ENCODE results near the gene NCAPD2. TPM values are rescaled to one million over a fixed set of nuclear protein-coding genes. Genes with fewer than 3 reads are reported as not detected.

The NCAPD2 gene
- total and polyA plus RNA-seq, 10 donors: 12.0 to 49.2 (median 37.2) TPM

- intact Hi-C loops (cut with DNase I; ENCODE audit: low total_unique reads): no loop called here
These were observed 43.0 kb upstream of the NCAPD2 start for GRCh38 chr12:6450869-6451347.

GRCh38 chr12:6451348-6452244 lies 42.3 kb upstream of the NCAPD2 start, which contains the start of gene TAPBPL:
Gene TAPBPL, plus strand, starts transcription at chr12:6452042. Its CDS starts 207 bp downstream, at chr12:6452249.
- Histone ChIP-seq H3K4me3 (peak within 1 kb of the TSS; percentile 49 to 92 (median 74)), H3K9me3 (no peaks in the 10 kb centered on the region), H3K4me1 (peaks cover 19 to 92% (median 54%) of the 10 kb centered on the region in 6 donors), H3K27me3 (replicated peaks in 1 of 7) (no peaks in the 10 kb centered on the region), H3K36me3 (peaks cover 0 to 70% (median 25%) of the 10 kb centered on the region in 6 donors), H3K27ac (peak within 1 kb of the TSS; percentile 85 to 99 (median 98))
- 0 to 1% (median 0%) methylated on average over 25 to 27 of the region's 27 CpGs for WGBS, 5 donors
- TF ChIP-seq CTCF (IDR thresholded peaks at IDR 0.05 in 8 of 11, conservative IDR thresholded peaks at IDR 0.05 in 3 of 11): peak in 2 of 11 experiments; percentile 4 to 6
- peak; percentile 84 to 86 (median 85) for TF ChIP-seq POLR2AphosphoS5 (IDR thresholded peaks at IDR 0.05)
- peak in 1 of 3 donors; percentile 54 for TF ChIP-seq POLR2A (IDR thresholded peaks at IDR 0.05)
- intact Hi-C loops (cut with DNase I; ENCODE audit: low total_unique reads): no loop called here
- peak; percentile 92 for DNase-seq

More at GRCh38 chr12:6450869-6451347, 43.0 kb upstream of the NCAPD2 start:
- no peaks in the 10 kb centered on the region for H3K27me3 ChIP-seq (replicated peaks in 1 of 7)
- peak overlapping the region; percentile 85 to 99 (median 98) for H3K27ac ChIP-seq
- TF ChIP-seq POLR2AphosphoS5 (IDR thresholded peaks at IDR 0.05): no peak
- no peak for TF ChIP-seq CTCF (IDR thresholded peaks at IDR 0.05 in 8 of 11, conservative IDR thresholded peaks at IDR 0.05 in 3 of 11)
- no peak for TF ChIP-seq POLR2A (IDR thresholded peaks at IDR 0.05)
- DNase-seq: peak; percentile 83
- H3K9me3 ChIP-seq: no peaks in the 10 kb centered on the region
- 12 to 19% (median 17%) methylated on average over 11 of the region's 11 CpGs for WGBS, 5 donors
- peaks cover 0 to 69% (median 20%) of the 10 kb centered on the region in 6 donors for H3K36me3 ChIP-seq
- H3K4me3 ChIP-seq: peak overlapping the region; percentile 49 to 92 (median 74)
- peaks cover 19 to 93% (median 55%) of the 10 kb centered on the region in 6 donors for H3K4me1 ChIP-seq

- no peak for TF ChIP-seq CTCF (IDR thresholded peaks at IDR 0.05 in 8 of 11, conservative IDR thresholded peaks at IDR 0.05 in 3 of 11)
- no peak for TF ChIP-seq POLR2A (IDR thresholded peaks at IDR 0.05)
- peak in 1 of 3 donors; percentile 25 for TF ChIP-seq POLR2AphosphoS5 (IDR thresholded peaks at IDR 0.05)
- 2 to 13% (median 7%) methylated on average over 8 to 9 of the region's 9 CpGs for WGBS, 5 donors
- intact Hi-C loops (cut with DNase I; ENCODE audit: low total_unique reads): no loop called here
- peaks cover 0 to 70% (median 31%) of the 10 kb centered on the region in 6 donors for H3K36me3 ChIP-seq
- peak overlapping the region; percentile 49 to 92 (median 74) for H3K4me3 ChIP-seq
- DNase-seq: no peak
- H3K27me3 ChIP-seq (replicated peaks in 1 of 7): no peaks in the 10 kb centered on the region
- no peaks in the 10 kb centered on the region for H3K9me3 ChIP-seq
- H3K27ac ChIP-seq: peak overlapping the region; percentile 85 to 99 (median 98)
- H3K4me1 ChIP-seq: peaks cover 19 to 92% (median 52%) of the 10 kb centered on the region in 6 donors
These were observed 41.5 kb upstream of the NCAPD2 start for GRCh38 chr12:6452245-6452943.

Data from spleen (tissue), 11 donors.